NCI-H2171 treated with DMSO at 0.1 percent for 48 hours (cell line): ENCODE results near the gene FAR1.
A peak's percentile ranks its signal among the peaks of the same experiment; 100 is the strongest.

Experiments used
- DNase-seq: peaks from one replicate; lab custom pipeline; 2025; lab: John Stamatoyannopoulos, UW

FAR1 gene

GRCh38 chr11:13669544-13670488 is 1.3 kb downstream of the FAR1 start:
- no peak for DNase-seq

- peak; percentile 1 for DNase-seq
These were observed 4.2 kb downstream of the FAR1 start for GRCh38 chr11:13672576-13673210.

GRCh38 chr11:13674799-13675509 is 6.5 kb downstream of the FAR1 start:
- no peak for DNase-seq

- DNase-seq, result no peak
These were observed 8.1 kb downstream of the FAR1 start for GRCh38 chr11:13676576-13676975.

- DNase-seq, result no peak
These were observed 11.3 kb downstream of the FAR1 start for GRCh38 chr11:13679768-13680167.

GRCh38 chr11:13680501-13681264 is 12.2 kb downstream of the FAR1 start:
- no peak for DNase-seq

- no peak for DNase-seq
These were observed 13.0 kb downstream of the FAR1 start for GRCh38 chr11:13681446-13681845.

- no peak for DNase-seq
These were observed 13.7 kb downstream of the FAR1 start for GRCh38 chr11:13682212-13682611.

GRCh38 chr11:13685461-13686108 is 17.1 kb downstream of the FAR1 start:
- no peak for DNase-seq

- DNase-seq, result no peak
These were observed 18.3 kb downstream of the FAR1 start for GRCh38 chr11:13686776-13687175.

- DNase-seq, result no peak
These were observed 18.8 kb downstream of the FAR1 start for GRCh38 chr11:13687271-13687670.

GRCh38 chr11:13691286-13691899 is 22.9 kb downstream of the FAR1 start:
- DNase-seq, result no peak

GRCh38 chr11:13692172-13692571 is 23.7 kb downstream of the FAR1 start:
- DNase-seq, result no peak

- DNase-seq, result no peak
These were observed 25.6 kb downstream of the FAR1 start for GRCh38 chr11:13694115-13694514.

- DNase-seq, result no peak
These were observed 27.4 kb downstream of the FAR1 start for GRCh38 chr11:13695886-13696285.

GRCh38 chr11:13697710-13698109 is 29.2 kb downstream of the FAR1 start:
- DNase-seq, result no peak

- DNase-seq, result no peak
These were observed 29.7 kb downstream of the FAR1 start for GRCh38 chr11:13698132-13698531.

GRCh38 chr11:13699041-13699440 is 30.6 kb downstream of the FAR1 start:
- DNase-seq, result no peak

- DNase-seq, result no peak
These were observed 31.4 kb downstream of the FAR1 start for GRCh38 chr11:13699870-13700269.

- peak; percentile 0 for DNase-seq
These were observed 33.0 kb downstream of the FAR1 start for GRCh38 chr11:13701506-13701905.

GRCh38 chr11:13702071-13702470 is 33.6 kb downstream of the FAR1 start:
- no peak for DNase-seq
